A549 (cell line): ENCODE data around the gene NTM.

Experiments used
- CTCF ChIP-seq: fragments of >200 bp; sonication (Bioruptor Twin); formaldehyde crosslinking; IDR thresholded peaks from 3 replicates; pipeline ENCODE4 v1.5.1; 2016
- MAFK ChIP-seq: fragments of 450-650 bp; IDR thresholded peaks from 2 replicates; pipeline ENCODE4 v1.6.1; 2014; ENCODE audit not compliant: partially characterized antibody
- PHF8 ChIP-seq: fragments of 200-600 bp; sonication (generic); IDR thresholded peaks from 2 replicates; pipeline ENCODE4 v1.6.1; 2016; ENCODE audit warnings: low read depth, mild to moderate bottlenecking, antibody characterized with exemption, moderate library complexity, borderline replicate concordance
- RAD21 ChIP-seq, 2 experiments: fragments of >200 bp in 1 of 2; sonication (Bioruptor Twin) in 1 of 2; formaldehyde crosslinking in 1 of 2; IDR thresholded peaks in 1 of 2; conservative IDR thresholded peaks in 1 of 2; 2 replicates in 1 of 2; 3 replicates in 1 of 2; pipeline ENCODE4 v1.6.1; 2012 to 2018; ENCODE audit warnings: inconsistent platforms in 1 of 2
- SREBF2 ChIP-seq: fragments of 450-650 bp; IDR thresholded peaks from 2 replicates; pipeline ENCODE4 v1.6.1; 2014; ENCODE audit warnings: mild to moderate bottlenecking, moderate library complexity

- no peak for TF ChIP-seq CTCF
- no peak for TF ChIP-seq RAD21 (conservative IDR thresholded peaks at IDR 0.05 in 1 of 2, IDR thresholded peaks at IDR 0.05 in 1 of 2)
- TF ChIP-seq MAFK = no peak
- TF ChIP-seq PHF8 = no peak
- TF ChIP-seq SREBF2 = no peak
Observed at GRCh38 chr11:131671734-131672133, 301.3 kb downstream of the NTM start.
